Endodermal cell (in vitro differentiated cells): ENCODE data around the gene WSCD2. TPM values are rescaled to one million over a fixed set of nuclear protein-coding genes. Genes with fewer than 3 reads are reported as not detected.
A peak's percentile ranks its signal among the peaks of the same experiment; 100 is the strongest.

ENCODE experiments used
- DNase-seq: peaks from one replicate; pipeline ENCODE4 v3.0.0-alpha.2; 2017
- H3K27ac ChIP-seq: 2 replicates; pipeline ENCODE4 v1.5.1; 2013; ENCODE audit warnings: mild to moderate bottlenecking, low read depth, low read length, moderate library complexity
- H3K27me3 ChIP-seq: 2 replicates; pipeline ENCODE4 v1.6.1; 2013; ENCODE audit warnings: mild to moderate bottlenecking, low read length, moderate library complexity; ENCODE audit not compliant: insufficient read depth, control insufficient read depth, poor library complexity, severe bottlenecking
- H3K36me3 ChIP-seq: 2 replicates; pipeline ENCODE4 v1.7.0; 2013; ENCODE audit warnings: mild to moderate bottlenecking, low read length, moderate library complexity; ENCODE audit not compliant: control insufficient read depth, insufficient read depth
- H3K4me1 ChIP-seq: one replicate; pipeline ENCODE4 v1.7.0; 2013; ENCODE audit warnings: low read length; ENCODE audit not compliant: control insufficient read depth, insufficient read depth
- H3K4me3 ChIP-seq: 2 replicates; pipeline ENCODE4 v1.5.1; 2013; ENCODE audit warnings: mild to moderate bottlenecking, low read length, moderate library complexity
- H3K9ac ChIP-seq: 2 replicates; pipeline ENCODE4 v1.6.1; 2013; ENCODE audit warnings: mild to moderate bottlenecking, low read length, moderate library complexity; ENCODE audit not compliant: poor library complexity, severe bottlenecking; ENCODE audit errors: extremely low read depth
- H3K9me3 ChIP-seq: 2 replicates; pipeline ENCODE4 v1.6.1; 2013; ENCODE audit warnings: mild to moderate bottlenecking, low read length, moderate library complexity; ENCODE audit not compliant: control insufficient read depth
- H3K27ac Mint-ChIP-seq: 2 replicates; pipeline ENCODE4 v1.8.0; 2020; ENCODE audit warnings: mixed read lengths
- H3K27me3 Mint-ChIP-seq: 2 replicates; pipeline ENCODE4 v1.8.0; 2021; ENCODE audit warnings: mild to moderate bottlenecking, mixed read lengths; ENCODE audit not compliant: insufficient read depth
- H3K36me3 Mint-ChIP-seq: 2 replicates; pipeline ENCODE4 v1.8.0; 2020; ENCODE audit warnings: low read depth, mixed read lengths
- H3K4me1 Mint-ChIP-seq: 2 replicates; pipeline ENCODE4 v1.8.0; 2020; ENCODE audit warnings: mixed read lengths
- H3K4me3 Mint-ChIP-seq: 2 replicates; pipeline ENCODE4 v1.8.0; 2020; ENCODE audit warnings: mild to moderate bottlenecking, moderate library complexity, mixed read lengths
- H3K9me3 Mint-ChIP-seq: 2 replicates; pipeline ENCODE4 v1.8.0; 2020; ENCODE audit warnings: mild to moderate bottlenecking, mixed read lengths
- CTCF ChIP-seq: fragments of 200-600 bp; sonication (generic); conservative IDR thresholded peaks from 2 replicates; pipeline ENCODE4 v1.5.0; 2021; ENCODE audit warnings: antibody characterized with exemption, mild to moderate bottlenecking
- WGBS, 2 experiments: methylation state at CpG; one replicate each; pipeline versions ENCODE4 v1.1.5 to v1.1.7; 2013; ENCODE audit warnings: missing lambda C conversion rate in 2 of 2, mixed read lengths in 1 of 2; ENCODE audit not compliant: insufficient coverage in 1 of 2, insufficient read length in 1 of 2; 5-methylcytosine and 5-hydroxymethylcytosine counted together
- total RNA-seq, 2 donors: library from RNA; stranded (reverse); fragmentation: NEBNext Ultra II Directional in 1 of 2; extraction: Animal tissue kit (Norgen Biotek cat#: 25700) in 1 of 2; gene quantifications; 2 replicates in 1 of 2; 3 replicates in 1 of 2; pipeline ENCODE4 v1.2.1, GENCODE V29; 2021

Gene WSCD2
- total RNA-seq, 2 donors from 2014 or later = 0.80 to 1.3 TPM

DNA sequence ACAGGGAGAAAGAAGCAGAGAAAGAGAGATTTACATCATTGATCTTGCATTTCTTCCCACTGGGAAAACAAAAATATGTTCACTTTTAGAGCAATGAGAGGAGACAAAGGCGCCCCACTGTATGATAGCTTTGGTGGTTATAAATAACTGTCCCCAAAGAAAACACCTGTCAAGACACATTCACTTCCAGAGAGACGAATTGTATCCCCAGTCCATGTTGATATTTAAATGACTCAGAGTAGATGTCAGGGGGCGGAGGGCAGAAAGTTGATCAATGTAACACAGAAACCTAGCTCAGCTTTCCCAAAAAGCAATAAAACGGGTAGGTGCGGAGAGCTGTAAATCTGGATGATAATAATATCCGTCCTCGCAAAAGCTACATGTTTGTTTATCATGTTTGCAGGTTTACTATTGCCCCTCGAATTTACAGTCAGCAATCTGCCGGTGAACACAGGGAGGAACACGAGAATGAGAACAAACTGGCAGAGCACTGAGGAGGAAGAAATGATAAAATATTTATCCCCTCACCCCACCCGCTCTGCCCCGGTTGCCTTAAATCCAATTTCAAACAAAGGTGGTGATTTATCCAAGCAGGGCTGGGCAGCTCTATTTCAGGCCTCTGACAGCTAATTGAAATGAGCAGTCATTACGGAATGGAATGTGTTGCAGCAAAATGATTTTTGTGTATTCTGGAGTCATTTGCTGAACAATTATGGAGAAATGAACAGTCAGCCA lies 125.6 kb downstream of the WSCD2 start:
- peaks cover 10% of the 10 kb centered on the region for H3K4me1 Mint-ChIP-seq
- no peak for TF ChIP-seq CTCF
- WGBS, 2 experiments = 76 to 88% methylated on average over 8 to 13 of the region's 13 CpGs
- H3K4me3 ChIP-seq = no peak overlapping the region
- no peaks in the 10 kb centered on the region for H3K27me3 ChIP-seq
- no peak overlapping the region for H3K9ac ChIP-seq
- H3K27me3 Mint-ChIP-seq = peaks cover 3% of the 10 kb centered on the region
- peaks cover 9% of the 10 kb centered on the region for H3K9me3 ChIP-seq
- peak; percentile 38 for DNase-seq
- H3K27ac Mint-ChIP-seq = no peak overlapping the region
- H3K4me3 Mint-ChIP-seq = no peak overlapping the region
- peaks cover 9% of the 10 kb centered on the region for H3K9me3 Mint-ChIP-seq
- no peaks in the 10 kb centered on the region for H3K36me3 ChIP-seq
- no peaks in the 10 kb centered on the region for H3K36me3 Mint-ChIP-seq
- peak overlapping the region; percentile 72 for H3K27ac ChIP-seq
- no peaks in the 10 kb centered on the region for H3K4me1 ChIP-seq

- Mint-ChIP-seq H3K27ac (no peak overlapping the region), H3K9me3 (peaks cover 15% of the 10 kb centered on the region), H3K36me3 (no peaks in the 10 kb centered on the region), H3K27me3 (peaks cover 3% of the 10 kb centered on the region), H3K4me3 (no peak overlapping the region), H3K4me1 (peaks cover 10% of the 10 kb centered on the region)
- 90 to 93% methylated on average over 2 to 3 of the region's 3 CpGs for WGBS, 2 experiments
- no peak for DNase-seq
- H3K27ac ChIP-seq = no peak overlapping the region
- no peaks in the 10 kb centered on the region for H3K4me1 ChIP-seq
- peaks cover 15% of the 10 kb centered on the region for H3K9me3 ChIP-seq
- TF ChIP-seq CTCF = no peak
- no peaks in the 10 kb centered on the region for H3K27me3 ChIP-seq
- no peak overlapping the region for H3K9ac ChIP-seq
- no peak overlapping the region for H3K4me3 ChIP-seq
- H3K36me3 ChIP-seq = no peaks in the 10 kb centered on the region
Measured at GRCh38 chr12:108255252-108255602, 126.1 kb downstream of the WSCD2 start.

DNA sequence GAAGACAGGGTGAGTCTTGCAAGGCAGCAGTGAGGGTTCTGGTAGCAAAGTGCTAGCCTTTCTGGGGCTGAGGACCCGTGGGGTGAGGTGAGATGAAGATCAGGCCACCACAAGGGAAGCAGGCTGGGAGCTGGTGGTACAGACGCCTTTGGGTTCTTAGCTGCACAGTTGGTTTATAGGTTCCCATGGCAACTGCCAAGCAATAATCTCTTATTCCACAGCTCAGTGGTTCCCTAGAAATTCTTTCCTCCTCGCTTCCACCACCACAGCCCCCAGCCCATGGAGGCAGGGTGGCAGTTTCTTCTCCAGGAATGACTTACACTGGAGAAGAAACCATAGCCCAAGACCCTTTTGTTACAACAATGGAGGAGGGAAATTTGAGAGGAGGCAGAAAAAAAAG lies 127.9 kb downstream of the WSCD2 start:
- no peak for TF ChIP-seq CTCF
- Mint-ChIP-seq H3K9me3 (peaks cover 31% of the 10 kb centered on the region), H3K4me3 (no peak overlapping the region), H3K4me1 (peaks cover 10% of the 10 kb centered on the region), H3K27me3 (no peaks in the 10 kb centered on the region), H3K27ac (no peak overlapping the region), H3K36me3 (no peaks in the 10 kb centered on the region)
- Histone ChIP-seq H3K27ac (no peak overlapping the region), H3K9me3 (peaks cover 33% of the 10 kb centered on the region), H3K4me3 (no peak overlapping the region), H3K27me3 (no peaks in the 10 kb centered on the region), H3K36me3 (no peaks in the 10 kb centered on the region), H3K9ac (no peak overlapping the region), H3K4me1 (no peaks in the 10 kb centered on the region)
- 79 to 91% methylated on average over 2 to 3 of the region's 3 CpGs for WGBS, 2 experiments
- DNase-seq = no peak
